Heart left ventricle (tissue), 13 donors: ENCODE measurements around the gene SMIM23.

Source experiments
- CTCF ChIP-seq, 12 donors: fragments of 200-600 bp; sonication (generic) in 4 of 12; IDR thresholded peaks; one replicate each; pipeline versions ENCODE4 v1.5.0 to v1.8.0; 2018 to 2022; ENCODE audit warnings: antibody characterized with exemption in 12 of 12, mild to moderate bottlenecking in 5 of 12
- POLR2A ChIP-seq, 2 donors: fragments of 450-650 bp; IDR thresholded peaks; one replicate each; pipeline ENCODE4 v1.6.1; 2017; ENCODE audit warnings: antibody characterized with exemption in 2 of 2, mild to moderate bottlenecking in 2 of 2, moderate library complexity in 2 of 2
- donor health status: ischemic (EF 13 %, LVEDD 7.1; RV severe dilation, severe dysfunction).
- donor health status: DM: no; HTN: yes; CAD: no.
- donor health status: DM: no; HTN: no; CAD: no.
- donor health status: ischemic (EF 25% LVEDD 6.9; RV normal size, moderate dysfunction).
- donor health status: ischemic (EF 25% LVEDD 5.7; RV mildly dilated, moderate dysfunction).
- donor health status: ischemic (EF 35%, LVEDD 5.7; RV mildly dilated, moderate dysfunction).
- donor health status: nonischemic (EF 11% LVEDD 7.7; RV severe dilation, severe dysfunction).
- donor health status: DM: yes; HTN: yes; CAD: no.
- donor health status: PGD.
- donor health status: ischemic (EF 29% LVEDD 5.4; RV normal size, mild dysfunction).
- donor health status: nonischemic (EF 23%, LVEDD 6.1; RV moderate dilation, normal function).

DNA sequence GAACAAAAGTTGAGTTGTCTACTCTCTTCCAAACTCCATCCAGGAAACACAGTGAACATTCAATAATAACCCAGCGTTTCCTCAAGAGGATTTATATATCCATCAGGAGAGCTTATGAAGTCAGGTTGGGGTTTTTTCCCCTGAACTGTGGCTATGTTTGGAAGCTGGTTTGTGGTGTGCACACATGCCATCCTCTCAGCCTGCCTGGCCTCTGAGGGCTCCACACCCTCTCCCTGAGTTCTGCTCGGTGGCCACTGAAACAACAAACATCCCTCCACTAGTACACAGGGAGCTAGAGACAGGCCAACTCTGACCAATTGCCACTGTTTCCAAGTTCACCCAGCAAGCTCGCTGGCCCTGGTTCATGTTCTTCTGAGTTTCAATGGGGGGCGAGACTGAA is 35.7 kb downstream of the SMIM23 start:
- TF ChIP-seq POLR2A (IDR thresholded peaks at IDR 0.05) (no peak), CTCF (IDR thresholded peaks at IDR 0.05) (no peak)
